HCT116 (cell line): ENCODE measurements around the gene ACCS. TPM values are rescaled to one million over a fixed set of nuclear protein-coding genes. Genes with fewer than 3 reads are reported as not detected.

Experiments
- ATAC-seq: fragments of 200-7000 bp; cut with Tn5 transposase; 2 replicates; pipeline ENCODE4 v1.9.1; 2020; ENCODE audit warnings: mild to moderate bottlenecking, moderate library complexity
- BruUV-seq: library from RNA; stranded (reverse); fragments of 400-500 nt; replicated peaks from 2 replicates; lab custom pipeline; 2021; lab: Mats Ljungman, UMichigan
- CTCF ChIA-PET: fragments of 300-600 bp; sonication (Branson Sonifier 250); formaldehyde crosslinking; loops from one replicate; lab custom pipeline; 2021; ENCODE audit warnings: antibody characterized with exemption; lab: Charles Lee
- POLR2A ChIA-PET: fragments of 300-600, 350-600 bp; sonication (Branson Sonifier 250); formaldehyde crosslinking; loops from one replicate; lab custom pipeline; 2021; ENCODE audit warnings: antibody characterized with exemption; lab: Charles Lee
- RAD21 ChIA-PET, 2 experiments: fragments of 300-600 bp; sonication (Branson Sonifier 250); formaldehyde crosslinking; loops; one replicate each; lab custom pipeline; 2023; ENCODE audit warnings: low total read pairs in 2 of 2; ENCODE audit not compliant: uncharacterized antibody in 2 of 2, unreplicated experiment in 2 of 2, low non-redundant PET in 1 of 2; lab: Charles Lee
- DNase-seq: peaks from one replicate; pipeline ENCODE4 v3.0.0-alpha.2; 2010; ENCODE audit warnings: low read depth, low spot score
- H2AFZ ChIP-seq: fragments of 200-600 bp; shearing (Covaris generic), sonication (generic); 2 replicates; pipeline ENCODE4 v1.6.1; 2017; ENCODE audit warnings: low read depth, mixed run types, mixed read lengths, antibody characterized with exemption, low read length; ENCODE audit not compliant: poor library complexity, severe bottlenecking
- H3K27ac ChIP-seq: 2 replicates; pipeline ENCODE4 v1.5.1; 2012; ENCODE audit warnings: low read depth, low read length
- H3K27me3 ChIP-seq: fragments of 200-600 bp; sonication (generic); 2 replicates; pipeline ENCODE4 v1.6.1; 2016; ENCODE audit warnings: mixed run types, low read length, mixed read lengths; ENCODE audit not compliant: insufficient read depth
- H3K36me3 ChIP-seq, 2 experiments: fragments of 200-500 bp in 1 of 2; fragments of 200-600 bp in 1 of 2; sonication (Bioruptor generic) in 1 of 2; sonication (generic) in 1 of 2; 2 replicates each; pipeline versions ENCODE4 v1.5.1 to v1.6.1; 2014 to 2016; ENCODE audit warnings: low read length in 2 of 2, inconsistent platforms in 1 of 2, mixed read lengths in 1 of 2, mixed run types in 1 of 2; ENCODE audit not compliant: insufficient read depth in 2 of 2, control insufficient read depth in 1 of 2
- H3K4me1 ChIP-seq, 2 experiments: fragments of 200-600 bp in 1 of 2; sonication (generic) in 1 of 2; 2 replicates each; pipeline versions ENCODE4 v1.5.1 to v1.6.1; 2012 to 2017; ENCODE audit warnings: low read length in 2 of 2, inconsistent platforms in 1 of 2, mild to moderate bottlenecking in 1 of 2, mixed read lengths in 1 of 2, mixed run types in 1 of 2, moderate library complexity in 1 of 2; ENCODE audit not compliant: insufficient read depth in 2 of 2, control insufficient read depth in 1 of 2
- H3K4me2 ChIP-seq: fragments of 200-600 bp; sonication (generic); 2 replicates; pipeline ENCODE4 v1.6.1; 2017; ENCODE audit warnings: mixed run types, low read length, mixed read lengths
- H3K4me3 ChIP-seq, 2 experiments: fragments of 200-600 bp in 1 of 2; sonication (generic) in 1 of 2; replicated peaks in 1 of 2; 2 replicates each; pipeline ENCODE4 v1.5.1; 2011 to 2016; ENCODE audit warnings: low read length in 2 of 2, control low read depth in 1 of 2, low read depth in 1 of 2, mild to moderate bottlenecking in 1 of 2, mixed read lengths in 1 of 2, mixed run types in 1 of 2
- H3K79me2 ChIP-seq: fragments of 200-600 bp; sonication (generic); 2 replicates; pipeline ENCODE4 v1.6.1; 2017; ENCODE audit warnings: mild to moderate bottlenecking, mixed run types, low read length, moderate library complexity, mixed read lengths; ENCODE audit not compliant: insufficient read depth
- H3K9ac ChIP-seq: fragments of 200-600 bp; sonication (generic); 2 replicates; pipeline ENCODE4 v1.6.1; 2016; ENCODE audit warnings: low read length, mixed read lengths
- H3K9me2 ChIP-seq: fragments of 200-600 bp; sonication (generic), shearing (Covaris generic); 2 replicates; pipeline ENCODE4 v1.6.1; 2017; ENCODE audit warnings: mixed run types, mild to moderate bottlenecking, moderate library complexity; ENCODE audit not compliant: insufficient read depth
- H3K9me3 ChIP-seq, 2 experiments: fragments of 200-500 bp in 1 of 2; fragments of 200-600 bp in 1 of 2; sonication (Bioruptor generic) in 1 of 2; sonication (generic) in 1 of 2; 2 replicates each; pipeline ENCODE4 v1.6.1; 2014 to 2017; ENCODE audit warnings: low read length in 2 of 2, mixed read lengths in 2 of 2, inconsistent platforms in 1 of 2, low read depth in 1 of 2, mild to moderate bottlenecking in 1 of 2, mixed run types in 1 of 2, moderate library complexity in 1 of 2; ENCODE audit not compliant: control insufficient read depth in 1 of 2, insufficient read depth in 1 of 2
- H4K20me1 ChIP-seq: fragments of 200-600 bp; sonication (generic), shearing (Covaris generic); 2 replicates; pipeline ENCODE4 v1.6.1; 2017; ENCODE audit warnings: mixed run types, mild to moderate bottlenecking, moderate library complexity; ENCODE audit not compliant: insufficient read depth
- EGR1 ChIP-seq: IDR thresholded peaks from 2 replicates; pipeline ENCODE4 v1.6.1; 2012; ENCODE audit warnings: low read depth
- intact Hi-C: fragments of 100-400 bp; cut with micrococcal nuclease; formaldehyde crosslinking; loops from 2 replicates; pipeline ENCODE4 v1.10.0; 2022
- total RNA-seq: library from RNA; stranded (reverse); gene quantifications from one replicate; pipeline ENCODE4 v1.2.1, GENCODE V29; 2021; ENCODE audit not compliant: unreplicated experiment
- TF ChIP-seq, protein P1 (sequence below): IDR thresholded peaks from 2 replicates; pipeline ENCODE4 v1.6.1; 2012; ENCODE audit warnings: low read depth

Gene ACCS
- total RNA-seq, 1 experiment from 2014 or later, result 13.2 TPM

DNA sequence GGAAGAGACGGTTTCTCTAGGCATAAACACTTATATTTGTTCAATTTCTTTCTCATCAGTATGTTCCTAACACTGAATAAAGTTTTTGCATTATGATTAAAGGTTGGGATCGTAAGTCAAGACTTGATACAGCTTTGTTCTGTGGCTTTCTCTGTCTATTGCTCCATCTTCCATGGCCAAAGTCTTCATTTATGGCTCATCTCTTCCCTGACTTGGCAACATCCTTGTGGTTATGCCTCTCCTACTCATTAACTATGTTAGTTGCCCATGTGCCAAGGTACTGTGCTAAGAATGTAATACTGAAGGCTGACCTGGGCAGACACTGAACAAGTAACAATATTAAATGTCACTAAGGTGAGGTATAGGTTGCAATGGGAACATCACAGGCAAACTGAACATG lies 19.9 kb upstream of the ACCS start:
- RAD21 ChIA-PET, result no interaction called here

DNA sequence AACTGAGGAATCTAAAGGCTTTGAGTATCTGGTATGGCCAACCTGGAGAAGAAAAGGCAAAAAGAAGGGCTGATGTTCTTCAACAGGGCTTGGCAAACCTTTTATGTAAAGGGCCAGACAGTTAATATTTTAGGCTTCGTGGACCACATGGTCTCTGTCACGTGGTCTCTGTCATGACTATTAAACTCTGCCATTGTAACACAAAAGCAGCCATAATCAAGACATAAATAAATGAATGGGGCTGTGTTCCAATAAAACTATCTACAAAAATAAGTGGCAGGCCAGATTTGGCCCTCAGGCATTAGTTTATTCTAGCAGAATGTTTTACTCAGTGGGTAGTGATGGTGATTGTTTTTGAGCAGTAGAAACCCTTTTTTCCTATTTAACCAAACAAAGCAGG lies 18.8 kb upstream of the ACCS start:
- Histone ChIP-seq H3K27ac (no peak overlapping the region), H3K4me1 (peaks cover 0 to 5% of the 10 kb centered on the region in 2 experiments; a peak in 2 of 4 replicates), H3K4me3 (no peak overlapping the region), H2AFZ (no peak overlapping the region), H4K20me1 (no peaks in the 10 kb centered on the region), H3K9ac (no peak overlapping the region), H3K4me2 (no peak overlapping the region), H3K9me3 (no peaks in the 10 kb centered on the region), H3K79me2 (no peaks in the 10 kb centered on the region), H3K27me3 (no peaks in the 10 kb centered on the region), H3K9me2 (no peaks in the 10 kb centered on the region), H3K36me3 (no peaks in the 10 kb centered on the region)
- no TSS peak for BruUV-seq
- no peak for DNase-seq
- TF ChIP-seq, protein P1, sequence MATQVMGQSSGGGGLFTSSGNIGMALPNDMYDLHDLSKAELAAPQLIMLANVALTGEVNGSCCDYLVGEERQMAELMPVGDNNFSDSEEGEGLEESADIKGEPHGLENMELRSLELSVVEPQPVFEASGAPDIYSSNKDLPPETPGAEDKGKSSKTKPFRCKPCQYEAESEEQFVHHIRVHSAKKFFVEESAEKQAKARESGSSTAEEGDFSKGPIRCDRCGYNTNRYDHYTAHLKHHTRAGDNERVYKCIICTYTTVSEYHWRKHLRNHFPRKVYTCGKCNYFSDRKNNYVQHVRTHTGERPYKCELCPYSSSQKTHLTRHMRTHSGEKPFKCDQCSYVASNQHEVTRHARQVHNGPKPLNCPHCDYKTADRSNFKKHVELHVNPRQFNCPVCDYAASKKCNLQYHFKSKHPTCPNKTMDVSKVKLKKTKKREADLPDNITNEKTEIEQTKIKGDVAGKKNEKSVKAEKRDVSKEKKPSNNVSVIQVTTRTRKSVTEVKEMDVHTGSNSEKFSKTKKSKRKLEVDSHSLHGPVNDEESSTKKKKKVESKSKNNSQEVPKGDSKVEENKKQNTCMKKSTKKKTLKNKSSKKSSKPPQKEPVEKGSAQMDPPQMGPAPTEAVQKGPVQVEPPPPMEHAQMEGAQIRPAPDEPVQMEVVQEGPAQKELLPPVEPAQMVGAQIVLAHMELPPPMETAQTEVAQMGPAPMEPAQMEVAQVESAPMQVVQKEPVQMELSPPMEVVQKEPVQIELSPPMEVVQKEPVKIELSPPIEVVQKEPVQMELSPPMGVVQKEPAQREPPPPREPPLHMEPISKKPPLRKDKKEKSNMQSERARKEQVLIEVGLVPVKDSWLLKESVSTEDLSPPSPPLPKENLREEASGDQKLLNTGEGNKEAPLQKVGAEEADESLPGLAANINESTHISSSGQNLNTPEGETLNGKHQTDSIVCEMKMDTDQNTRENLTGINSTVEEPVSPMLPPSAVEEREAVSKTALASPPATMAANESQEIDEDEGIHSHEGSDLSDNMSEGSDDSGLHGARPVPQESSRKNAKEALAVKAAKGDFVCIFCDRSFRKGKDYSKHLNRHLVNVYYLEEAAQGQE, result no peak
- intact Hi-C loops, result no loop called here
- no peak for ATAC-seq
- CTCF ChIA-PET, result no interaction called here
- RAD21 ChIA-PET, result no interaction called here
- POLR2A ChIA-PET, result no interaction called here

More for the DNA sequence above, 19.9 kb upstream of the ACCS start:
- ATAC-seq, result no peak
- H4K20me1 ChIP-seq, result no peaks in the 10 kb centered on the region
- H3K79me2 ChIP-seq, result no peaks in the 10 kb centered on the region
- no peaks in the 10 kb centered on the region for H3K9me3 ChIP-seq
- H3K4me1 ChIP-seq, result peaks cover 0 to 5% of the 10 kb centered on the region in 2 experiments; a peak in 2 of 4 replicates
- H3K4me3 ChIP-seq, result no peak overlapping the region
- no peak overlapping the region for H3K9ac ChIP-seq
- DNase-seq, result no peak
- H2AFZ ChIP-seq, result no peak overlapping the region
- no peak overlapping the region for H3K27ac ChIP-seq
- H3K4me2 ChIP-seq, result no peak overlapping the region
- ChIA-PET POLR2A (no interaction called here), CTCF (no interaction called here)
- no TSS peak for BruUV-seq
- no peaks in the 10 kb centered on the region for H3K36me3 ChIP-seq
- no peak for TF ChIP-seq EGR1
- TF ChIP-seq, protein P1, result no peak
- intact Hi-C loops, result no loop called here
- no peaks in the 10 kb centered on the region for H3K9me2 ChIP-seq
- no peaks in the 10 kb centered on the region for H3K27me3 ChIP-seq
